ENCODE data around the gene PNP.

GRCh38 chr14:20494935-20495766 is 25.9 kb downstream of the PNP start:
- no peak for TF ChIP-seq MAX (IDR thresholded peaks at IDR 0.05)
- no peak for TF ChIP-seq YY1 (IDR thresholded peaks at IDR 0.05)
- TF ChIP-seq CTCF (IDR thresholded peaks at IDR 0.05; ENCODE audit: low read depth, low read length, missing input control) = no peak
- TF ChIP-seq RAD21 (IDR thresholded peaks at IDR 0.05) = no peak
- TF ChIP-seq JUND (IDR thresholded peaks at IDR 0.05) = no peak
- TF ChIP-seq GABPA (IDR thresholded peaks at IDR 0.05 in 1 of 2, conservative IDR thresholded peaks at IDR 0.05 in 1 of 2) = no peak
- TF ChIP-seq HNF4A (conservative IDR thresholded peaks at IDR 0.05) = no peak

Measured in liver (tissue), 3 donors.